Measurements from ENCODE around the gene RIPPLY3. TPM values are rescaled to one million over a fixed set of nuclear protein-coding genes. Genes with fewer than 3 reads are reported as not detected.

The RIPPLY3 gene
- total RNA-seq, 1 donor from 2014 or later = not detected

- no peaks in the 10 kb centered on the region for H3K27me3 Mint-ChIP-seq (ENCODE audit: low read depth, unreplicated experiment)
- H3K27ac ChIP-seq (ENCODE audit: low read depth, low read length) = no peak overlapping the region
- no peaks in the 10 kb centered on the region for H3K9me3 ChIP-seq (ENCODE audit: insufficient read depth, low read depth, low read length)
- H3K4me3 ChIP-seq (ENCODE audit: insufficient read depth, low read depth, low read length) = no peak overlapping the region
- peaks cover 13% of the 10 kb centered on the region for H3K4me1 ChIP-seq (ENCODE audit: insufficient read depth, low read length)
- TF ChIP-seq CTCF (IDR thresholded peaks at IDR 0.05; ENCODE audit: insufficient read depth, low read depth, low read length) (no peak), EZH2 (IDR thresholded peaks at IDR 0.05; ENCODE audit: insufficient read depth, low read length) (no peak)
- H3K27ac Mint-ChIP-seq (ENCODE audit: unreplicated experiment) = no peak overlapping the region
- H3K36me3 Mint-ChIP-seq (ENCODE audit: low read depth, unreplicated experiment) = peaks cover 5% of the 10 kb centered on the region
- peaks cover 2% of the 10 kb centered on the region for H3K9me3 Mint-ChIP-seq (ENCODE audit: unreplicated experiment)
- peaks cover 23% of the 10 kb centered on the region for H3K4me1 Mint-ChIP-seq (ENCODE audit: low read depth, unreplicated experiment)
- H3K36me3 ChIP-seq (ENCODE audit: insufficient read depth, low read length) = no peaks in the 10 kb centered on the region
- no peaks in the 10 kb centered on the region for H3K79me2 ChIP-seq (ENCODE audit: insufficient read depth, low read length)
- H3K9ac ChIP-seq (ENCODE audit: low read length) = no peak overlapping the region
- H3K27me3 ChIP-seq (ENCODE audit: insufficient read depth, low read length) = no peaks in the 10 kb centered on the region
- no peaks in the 10 kb centered on the region for H4K20me1 ChIP-seq (ENCODE audit: insufficient read depth, low read length)
- DNase-seq (ENCODE audit: low read depth) (no peak), FAIRE-seq (no peak)
- no peak overlapping the region for H3K4me3 Mint-ChIP-seq (ENCODE audit: unreplicated experiment)
- H3K4me2 ChIP-seq (ENCODE audit: low read length) = no peak overlapping the region
- H2AFZ ChIP-seq (ENCODE audit: low read depth, low read length) = no peak overlapping the region
Measured at GRCh38 chr21:37065561-37066177, 59.2 kb downstream of the RIPPLY3 start.

Other genes with a start within 250 kb of the RIPPLY3 start
- gene HLCS, start 40.0 kb upstream of the RIPPLY3 start, total RNA-seq = 20.9 and 24.3 TPM in 2 replicates
- 21.2 and 24.0 TPM in 2 replicates for gene PIGP, start 66.4 kb downstream of the RIPPLY3 start, total RNA-seq
- 223 and 232 TPM in 2 replicates for gene TTC3, start 66.6 kb downstream of the RIPPLY3 start, total RNA-seq